ENCODE data around the gene ZNF431.
"Not testable (repeated sequence)": the region's sequence is repeated elsewhere in the genome, so short reads cannot be mapped to it uniquely, and the experiment has no call there.

ZNF431 gene

DNA sequence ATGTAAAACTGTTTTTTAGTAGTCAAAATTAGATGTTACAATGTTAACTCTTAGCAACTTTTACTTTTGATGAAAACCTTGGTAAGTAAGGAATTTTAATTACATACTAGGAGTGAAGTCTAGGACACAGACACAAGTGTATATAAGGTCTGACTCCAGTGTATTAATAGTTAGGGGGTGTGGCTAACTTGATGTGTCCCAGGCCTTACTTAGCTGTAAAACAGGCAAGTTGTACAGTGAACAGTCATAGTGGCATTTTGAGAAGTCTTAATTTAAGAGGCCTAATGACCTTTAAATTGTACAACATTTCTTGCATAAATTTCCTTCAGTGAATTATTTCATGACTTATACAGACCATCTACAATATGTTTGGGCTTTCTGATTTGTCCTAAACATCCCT lies 6.8 kb downstream of the ZNF431 start:
- DNase-seq, result no peak

DNA sequence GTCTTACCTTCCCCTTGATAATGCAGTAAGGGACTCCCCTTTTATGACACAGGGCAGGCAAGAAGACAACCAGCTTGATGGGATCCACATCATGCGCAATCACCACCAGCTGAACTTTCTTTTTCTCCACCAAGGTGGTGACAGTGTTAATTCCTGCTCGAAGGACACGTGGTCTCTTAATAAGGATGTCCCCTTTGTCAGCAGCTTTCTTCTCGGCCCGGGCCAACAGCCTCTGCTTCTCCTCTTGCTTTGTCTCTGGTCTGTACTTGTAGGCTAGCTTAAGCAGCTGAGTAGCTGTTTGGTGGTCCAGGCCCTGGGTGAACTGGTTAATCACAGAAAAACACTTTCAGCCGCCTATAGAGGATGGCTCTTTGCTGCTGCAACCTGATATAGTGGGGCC lies 8.0 kb downstream of the ZNF431 start:
- DNase-seq, result no peak

DNA sequence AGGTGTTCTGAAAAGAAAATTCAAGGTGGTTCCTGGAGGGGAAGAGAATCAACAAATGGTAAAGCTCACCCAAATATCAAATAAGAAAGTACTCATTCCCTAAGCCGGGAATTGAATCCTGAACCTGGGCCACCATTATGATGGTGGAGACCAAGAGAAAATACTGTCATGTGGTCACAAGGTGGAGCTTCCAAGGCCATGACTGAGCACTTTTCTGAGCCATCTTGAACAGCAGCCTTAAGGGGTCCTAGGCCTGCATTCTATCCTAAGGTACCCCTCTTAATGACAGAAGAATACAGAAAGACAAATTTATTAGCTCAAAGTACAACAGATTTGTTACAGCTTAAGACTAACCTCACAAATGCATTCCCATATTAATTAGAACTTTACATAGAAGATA lies 9.6 kb downstream of the ZNF431 start:
- no peak for DNase-seq

DNA sequence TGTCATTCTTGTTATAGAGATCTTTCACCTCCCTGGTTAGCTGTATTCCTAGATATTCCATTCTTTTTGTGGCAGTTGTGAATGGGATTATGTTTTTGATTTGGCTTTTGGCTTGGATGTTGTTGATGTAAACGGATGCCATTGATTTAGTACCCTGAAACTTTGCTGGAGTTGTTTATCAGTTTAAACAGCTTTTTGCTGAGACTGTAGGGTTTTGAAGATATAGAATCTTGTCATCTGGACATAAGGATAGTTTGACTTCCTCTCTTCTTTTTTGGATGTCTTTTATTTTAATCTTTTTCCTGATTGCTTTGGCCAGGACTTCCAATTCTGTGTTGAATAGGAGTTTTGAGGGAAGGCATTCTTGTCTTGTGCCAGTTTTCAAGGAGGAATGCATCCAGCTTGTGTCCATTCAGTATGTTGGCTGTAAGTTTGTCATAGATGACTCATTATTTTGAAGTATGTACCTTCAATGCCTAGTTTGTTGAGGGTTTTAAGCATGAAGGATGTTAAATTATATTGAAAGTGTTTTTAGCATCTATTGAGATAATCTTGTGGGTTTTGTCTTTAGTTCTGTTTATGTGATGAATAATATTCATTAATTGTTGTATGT lies 16.8 kb downstream of the ZNF431 start:
- no peak for DNase-seq

DNA sequence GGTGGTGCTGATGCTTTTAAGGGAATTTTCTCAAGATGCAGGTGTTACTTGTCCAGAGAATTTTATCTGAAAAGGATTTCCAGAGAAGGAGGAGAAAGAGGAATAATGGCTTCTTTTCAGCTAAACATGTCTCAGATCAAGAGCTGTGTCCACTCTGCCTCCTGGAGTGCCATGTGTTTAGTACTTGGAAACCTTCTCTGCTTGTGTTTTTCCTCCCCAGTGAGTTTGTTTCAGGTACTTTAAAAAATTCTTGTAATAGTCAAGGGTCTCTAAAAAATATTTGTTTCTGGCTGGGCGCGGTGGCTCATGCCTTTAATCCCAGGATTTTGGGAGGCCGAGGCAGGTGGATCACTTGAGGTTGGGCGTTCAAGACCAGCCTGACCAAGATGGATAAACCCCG lies 22.7 kb downstream of the ZNF431 start:
- DNase-seq, result no peak

DNA sequence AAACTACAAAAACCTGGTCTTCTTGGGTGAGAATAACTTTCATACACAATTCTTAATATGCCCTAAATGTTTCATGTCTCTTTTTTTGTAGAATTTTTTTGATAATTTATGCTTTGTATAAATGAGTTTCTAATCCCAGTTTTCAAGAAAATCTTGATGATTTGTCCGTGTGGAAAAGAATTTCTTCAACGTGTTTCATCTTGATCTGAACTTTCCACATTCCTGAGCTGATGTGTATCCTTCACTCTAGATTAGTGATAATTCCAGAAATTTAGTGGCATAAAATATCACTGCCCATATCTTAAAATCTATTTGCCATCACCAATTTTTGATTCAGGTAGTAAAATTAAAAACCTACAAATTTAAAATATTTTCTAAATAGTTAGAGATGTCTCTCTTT lies 24.6 kb downstream of the ZNF431 start:
- DNase-seq, result no peak

DNA sequence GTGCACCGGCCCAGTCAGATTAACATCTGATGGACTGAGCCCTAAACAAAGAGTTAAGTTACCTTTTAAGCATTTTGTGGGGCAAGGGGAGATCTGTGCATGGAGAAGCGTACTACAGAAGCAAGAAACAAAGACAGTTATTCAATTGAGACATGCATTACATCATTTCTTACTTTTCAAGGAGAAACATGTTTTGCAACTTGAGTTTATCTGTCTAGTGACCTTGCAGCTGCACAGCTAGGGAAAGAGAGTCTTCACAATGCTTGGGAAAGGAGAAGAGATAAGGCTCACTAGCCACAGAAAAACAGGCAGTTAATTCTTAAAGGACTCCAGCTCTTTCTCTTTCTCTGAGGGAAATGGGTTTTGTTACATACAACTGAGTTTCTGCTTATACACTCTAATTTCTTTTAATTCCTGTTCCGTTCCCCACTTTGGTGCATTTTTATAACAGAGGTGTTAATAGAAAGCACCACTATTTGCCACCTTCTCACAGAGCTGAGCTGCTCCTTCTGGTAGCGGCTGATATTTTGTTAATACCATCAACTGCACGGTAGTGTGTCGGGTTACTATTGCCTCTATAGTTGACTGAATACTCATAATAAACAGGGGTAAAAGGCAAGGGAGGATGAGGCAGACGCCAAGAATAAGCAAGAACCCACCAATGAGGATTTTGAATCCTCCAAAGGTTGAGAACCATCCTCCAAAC lies 55.9 kb downstream of the ZNF431 start:
- DNase-seq, result no peak

DNA sequence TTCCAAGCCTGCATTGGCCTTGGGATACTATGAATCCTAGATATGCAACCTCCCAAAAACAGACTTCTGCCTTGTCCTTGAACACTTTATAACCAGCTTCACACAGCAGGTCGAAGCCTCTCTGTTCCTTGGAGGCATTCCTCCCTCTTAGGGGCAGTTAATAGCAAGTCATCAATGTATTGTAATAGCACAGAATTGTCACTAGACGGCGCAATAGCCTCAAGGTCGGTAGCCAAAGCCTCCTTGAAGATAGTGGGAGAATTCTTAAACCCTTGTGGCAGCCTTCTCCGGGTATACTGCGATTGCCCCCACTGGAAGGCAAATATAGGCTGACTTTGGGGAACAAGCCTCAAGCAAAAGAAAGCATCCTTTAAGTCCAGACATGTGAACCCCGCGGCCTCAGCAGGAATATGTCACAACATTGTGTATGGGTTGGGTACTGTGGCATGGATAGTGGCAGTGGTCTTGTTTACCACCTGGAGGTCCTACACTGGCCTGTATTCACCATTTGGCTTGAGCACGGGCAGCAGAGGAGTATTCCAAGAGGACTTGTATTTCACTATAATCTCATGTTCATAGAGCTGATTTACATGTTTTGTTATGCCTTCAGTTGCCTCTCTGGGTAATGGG lies 61.1 kb downstream of the ZNF431 start:
- DNase-seq, result peak; percentile 69

DNA sequence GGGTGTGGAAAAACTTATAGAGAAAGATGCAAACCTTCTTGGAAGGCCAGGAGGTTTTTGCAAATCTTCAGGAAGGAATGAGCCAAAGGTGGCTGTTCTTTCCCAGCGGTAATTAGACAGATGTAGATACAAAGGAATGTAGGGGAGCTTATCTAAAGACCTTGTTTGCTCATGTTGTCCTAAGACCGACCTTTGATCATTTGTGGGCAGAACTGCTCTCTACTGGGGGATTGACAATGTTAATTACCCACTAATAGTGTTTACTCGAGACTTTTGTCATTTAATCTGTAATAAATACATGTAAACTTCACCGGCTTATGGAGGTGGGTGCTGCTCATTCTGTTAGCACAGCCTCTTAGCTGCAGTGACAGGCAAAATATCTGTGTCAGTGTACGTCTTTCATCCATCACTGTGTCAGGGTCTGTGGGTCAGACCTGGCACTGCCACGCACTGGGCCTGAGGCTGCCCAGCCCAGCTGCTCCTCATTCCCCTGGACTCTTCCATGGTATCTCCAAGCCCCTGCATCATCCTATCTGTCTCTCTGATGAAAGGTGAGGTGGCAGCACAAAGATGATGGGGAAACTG lies 68.3 kb downstream of the ZNF431 start:
- no peak for DNase-seq

DNA sequence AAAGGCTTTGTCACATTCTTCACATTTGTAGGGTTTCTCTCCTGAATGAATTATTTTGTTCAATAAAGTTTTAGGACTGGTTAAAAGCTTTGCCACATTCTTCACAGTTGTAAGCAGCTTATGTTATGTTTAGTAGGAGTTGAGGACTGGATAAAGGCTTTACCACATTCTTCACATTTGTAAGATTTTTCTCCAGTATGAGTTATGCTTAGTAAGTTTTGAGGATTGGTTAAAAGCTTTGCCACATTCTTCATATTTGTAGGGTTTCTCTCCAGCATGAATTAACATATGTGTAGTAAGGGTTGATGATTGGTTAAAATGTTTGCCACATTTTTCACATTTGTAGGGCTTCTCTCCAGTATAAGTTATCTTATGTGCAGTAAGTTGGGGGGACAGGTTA lies 79.9 kb downstream of the ZNF431 start:
- no peak for DNase-seq

DNA sequence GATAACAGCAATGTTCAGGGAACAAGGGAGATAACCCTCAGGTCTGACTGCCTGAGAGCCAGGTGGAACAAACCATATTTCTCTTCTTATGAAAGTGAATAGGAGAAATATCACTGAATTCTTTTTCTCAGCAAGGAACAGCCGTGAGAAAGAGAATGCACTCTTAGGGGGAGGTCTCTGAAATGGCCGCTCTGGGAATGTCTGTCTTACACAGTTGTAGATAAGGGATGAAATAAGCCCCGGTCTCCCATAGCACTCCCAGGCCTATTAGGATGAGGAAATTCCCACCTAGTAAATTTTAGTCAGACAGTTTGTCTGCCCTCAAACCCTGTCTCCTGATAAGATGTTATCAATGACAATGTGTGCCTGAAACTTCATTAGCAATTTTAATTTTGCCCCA lies 88.1 kb downstream of the ZNF431 start:
- not testable (repeated sequence) for DNase-seq

DNA sequence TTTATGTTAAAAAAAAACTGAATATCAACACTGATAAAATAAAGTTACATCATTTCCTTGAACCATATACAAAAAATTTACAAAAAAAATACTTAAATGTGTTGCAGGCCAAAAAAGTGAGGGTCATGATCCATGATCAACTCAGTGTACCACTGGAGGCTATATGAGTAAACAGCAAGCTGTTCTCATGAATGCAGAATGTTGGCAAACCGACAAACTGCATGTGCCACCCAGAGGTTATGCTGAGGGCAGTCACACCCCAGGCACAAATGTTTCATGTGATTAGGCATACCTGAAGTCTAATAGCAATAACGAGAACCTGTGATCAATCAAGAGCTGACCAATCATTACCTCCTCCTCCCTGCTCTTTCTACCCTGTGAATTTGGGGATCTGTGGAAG lies 91.9 kb downstream of the ZNF431 start:
- no peak for DNase-seq

DNA sequence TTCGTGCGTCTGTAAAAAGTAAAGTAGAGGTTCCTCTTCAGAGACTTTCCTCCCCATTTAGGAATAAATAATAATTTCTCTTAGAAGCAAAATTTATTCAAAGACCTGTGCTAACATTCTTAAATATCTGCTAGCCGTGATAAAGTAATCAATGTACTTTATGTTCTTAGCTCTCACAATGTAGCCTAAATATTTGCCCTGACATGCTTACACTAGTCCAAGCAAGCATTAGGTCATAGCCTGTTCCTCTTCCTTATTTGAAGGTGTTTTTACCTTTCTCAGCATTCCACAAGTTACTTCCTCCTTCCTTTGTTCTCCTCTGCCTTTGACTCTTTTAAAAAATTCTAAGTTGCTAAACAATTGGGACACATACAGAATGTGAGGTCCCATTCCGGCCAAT lies 94.9 kb downstream of the ZNF431 start:
- DNase-seq, result not testable (repeated sequence)

DNA sequence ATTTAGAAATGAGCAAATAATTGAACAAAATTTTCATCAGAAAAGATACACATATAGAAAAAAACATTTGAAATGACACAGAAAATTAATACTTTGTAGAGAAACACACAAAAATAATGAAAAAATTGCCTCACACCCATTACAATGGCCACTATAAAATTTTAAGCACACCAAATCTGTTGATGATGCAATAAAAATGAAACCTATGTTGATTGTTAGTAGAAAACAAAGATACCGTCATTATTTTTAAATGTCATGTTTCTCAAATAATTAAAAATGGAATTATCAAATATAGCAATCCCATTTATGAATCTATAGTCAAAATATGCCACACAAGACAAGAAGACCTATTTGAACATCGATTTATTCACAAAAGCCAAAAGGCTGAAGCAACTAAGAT lies 96.8 kb downstream of the ZNF431 start:
- DNase-seq, result no peak

All from midbrain (tissue), 1 donor.